GM12864 (cell line): ENCODE results near the gene RBBP6.

Experiments
- DNase-seq: peaks from one replicate; pipeline ENCODE4 v3.0.0-alpha.2; 2011; ENCODE audit warnings: low read depth
- H3K4me3 ChIP-seq: 2 replicates; pipeline ENCODE4 v1.5.1; 2011; ENCODE audit warnings: mild to moderate bottlenecking, low read depth, low read length, control low read depth
- TF ChIP-seq, protein P1 (sequence below): IDR thresholded peaks from 2 replicates; pipeline ENCODE4 v1.5.1; 2011; ENCODE audit warnings: low read depth, mild to moderate bottlenecking, moderate library complexity, low read length, control low read depth, inconsistent platforms; ENCODE audit errors: missing control alignments

The RBBP6 gene

DNA sequence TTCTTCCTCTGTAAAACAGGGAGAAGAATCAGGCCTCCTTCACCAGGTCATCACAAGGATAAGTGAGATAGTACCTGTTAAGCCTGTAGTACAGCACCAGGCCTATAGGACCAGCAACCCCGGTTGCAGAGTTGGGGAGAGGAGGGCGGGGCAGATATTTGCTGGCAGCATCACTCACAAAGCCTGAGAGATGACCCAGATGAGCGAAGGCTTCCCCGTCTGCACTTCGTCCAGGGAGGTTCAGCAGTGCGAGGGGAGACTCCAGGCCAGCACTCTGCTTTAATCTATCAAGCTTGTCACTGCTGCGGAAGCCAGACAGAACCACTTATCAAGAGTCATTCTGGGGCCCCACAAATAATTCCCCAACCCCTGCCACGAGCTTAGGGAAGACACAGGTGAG, 15.8 kb upstream of the RBBP6 start:
- TF ChIP-seq, protein P1, sequence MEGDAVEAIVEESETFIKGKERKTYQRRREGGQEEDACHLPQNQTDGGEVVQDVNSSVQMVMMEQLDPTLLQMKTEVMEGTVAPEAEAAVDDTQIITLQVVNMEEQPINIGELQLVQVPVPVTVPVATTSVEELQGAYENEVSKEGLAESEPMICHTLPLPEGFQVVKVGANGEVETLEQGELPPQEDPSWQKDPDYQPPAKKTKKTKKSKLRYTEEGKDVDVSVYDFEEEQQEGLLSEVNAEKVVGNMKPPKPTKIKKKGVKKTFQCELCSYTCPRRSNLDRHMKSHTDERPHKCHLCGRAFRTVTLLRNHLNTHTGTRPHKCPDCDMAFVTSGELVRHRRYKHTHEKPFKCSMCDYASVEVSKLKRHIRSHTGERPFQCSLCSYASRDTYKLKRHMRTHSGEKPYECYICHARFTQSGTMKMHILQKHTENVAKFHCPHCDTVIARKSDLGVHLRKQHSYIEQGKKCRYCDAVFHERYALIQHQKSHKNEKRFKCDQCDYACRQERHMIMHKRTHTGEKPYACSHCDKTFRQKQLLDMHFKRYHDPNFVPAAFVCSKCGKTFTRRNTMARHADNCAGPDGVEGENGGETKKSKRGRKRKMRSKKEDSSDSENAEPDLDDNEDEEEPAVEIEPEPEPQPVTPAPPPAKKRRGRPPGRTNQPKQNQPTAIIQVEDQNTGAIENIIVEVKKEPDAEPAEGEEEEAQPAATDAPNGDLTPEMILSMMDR, result no peak
- H3K4me3 ChIP-seq, result no peak overlapping the region
- no peak for DNase-seq

DNA sequence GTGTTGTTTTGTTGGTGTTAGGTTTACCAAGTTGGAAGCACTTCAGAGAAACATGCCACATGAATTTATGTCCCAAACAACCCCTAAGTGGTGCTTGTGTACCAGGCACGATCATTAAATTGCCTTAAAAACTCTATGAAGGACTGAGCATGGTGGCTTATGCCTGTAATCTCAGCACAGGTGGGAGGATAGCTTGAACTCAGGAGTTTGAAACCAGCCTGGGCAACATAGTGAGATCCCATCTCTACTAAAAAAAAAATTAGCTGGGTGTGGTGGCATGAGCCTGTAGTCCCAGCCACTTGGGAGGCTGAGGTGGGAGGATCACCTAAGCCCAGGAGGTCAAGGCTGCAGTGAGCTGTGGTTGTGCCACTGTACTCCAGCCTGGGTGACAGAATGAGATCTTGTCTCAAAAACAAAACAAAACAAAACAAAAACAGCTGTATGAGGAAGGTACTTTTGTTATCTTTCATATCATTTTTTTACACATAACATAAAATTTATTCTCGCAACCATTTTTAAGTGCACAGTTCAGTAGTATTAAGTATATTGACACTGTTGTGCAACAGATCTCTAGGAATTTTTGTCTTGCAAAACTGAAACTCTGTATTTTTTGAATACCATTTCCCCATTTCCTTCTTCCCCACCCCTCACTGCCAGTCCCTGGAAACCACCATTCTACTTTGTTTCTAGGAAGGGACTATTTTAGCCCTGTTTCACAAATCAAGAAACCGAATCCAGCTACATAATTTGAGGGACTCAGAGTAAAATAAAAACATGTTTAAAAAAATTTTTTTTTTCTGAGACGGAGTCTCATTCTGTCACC, 14.3 kb upstream of the RBBP6 start:
- TF ChIP-seq, protein P1, result no peak
- DNase-seq, result no peak
- no peak overlapping the region for H3K4me3 ChIP-seq

DNA sequence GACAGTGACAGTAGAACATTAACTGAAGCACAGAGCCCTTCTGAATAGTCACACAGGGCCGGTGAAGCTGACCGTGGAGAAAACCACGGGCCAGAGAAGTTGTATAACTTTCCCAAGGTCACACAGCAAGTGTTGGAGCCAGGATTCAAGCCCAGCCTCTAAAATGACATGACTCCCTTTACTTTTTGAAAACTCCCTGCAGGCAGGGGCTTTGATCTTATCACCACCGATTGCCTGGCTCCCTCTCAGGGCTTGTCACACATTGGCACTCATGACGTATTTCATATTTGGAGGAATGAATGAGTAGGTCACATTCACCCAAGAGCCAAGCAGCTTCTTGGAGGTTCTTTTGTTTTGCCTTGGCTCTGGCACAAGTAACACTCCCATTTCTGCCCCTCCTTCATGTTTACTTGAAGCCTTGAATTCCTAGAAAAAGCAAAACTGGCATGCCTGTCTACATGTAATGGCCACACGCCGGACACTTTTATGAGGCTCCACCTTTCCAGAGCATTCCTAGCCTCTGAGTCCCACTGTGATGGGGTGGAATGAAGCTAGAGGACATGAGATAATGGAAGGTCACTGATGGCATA, 13.3 kb upstream of the RBBP6 start:
- H3K4me3 ChIP-seq, result no peak overlapping the region
- DNase-seq, result no peak
- TF ChIP-seq, protein P1, result no peak

DNA sequence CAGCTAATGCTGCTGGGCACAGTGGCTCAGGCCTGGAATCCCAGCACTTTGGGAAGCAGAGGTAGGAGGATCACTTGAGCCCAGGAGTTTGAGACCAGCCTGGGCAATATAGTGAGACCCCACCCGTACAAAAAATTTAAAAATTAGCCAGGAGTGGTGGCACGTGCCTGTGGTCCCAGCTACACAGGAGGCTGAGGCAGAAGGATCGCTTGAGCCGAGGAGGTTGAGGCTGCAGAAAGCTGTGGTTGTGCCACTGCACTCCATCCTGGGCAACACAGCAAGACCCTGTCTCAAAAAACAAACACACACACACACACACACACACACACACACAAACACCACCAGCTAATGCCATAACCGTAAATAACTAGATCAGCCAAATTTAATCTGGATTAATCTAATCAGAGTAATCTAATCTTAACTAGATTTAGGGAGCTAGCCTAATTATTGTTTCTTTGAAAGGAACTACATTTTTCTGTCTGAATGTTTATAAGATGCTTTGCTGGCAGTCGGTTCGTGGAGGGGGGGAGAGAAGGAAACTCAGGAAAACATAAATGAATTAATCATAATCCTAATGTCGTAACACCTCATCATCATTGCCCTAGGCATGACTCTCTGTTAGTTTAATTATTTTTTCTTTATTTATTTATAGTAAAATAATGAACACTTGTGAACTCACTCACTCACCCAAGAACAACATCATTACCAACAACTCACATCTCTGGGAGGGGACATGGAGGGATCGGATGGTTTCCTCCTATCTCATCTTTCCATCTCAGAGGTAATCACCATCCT, 12.5 kb upstream of the RBBP6 start:
- TF ChIP-seq, protein P1, result no peak
- no peak for DNase-seq
- H3K4me3 ChIP-seq, result no peak overlapping the region

DNA sequence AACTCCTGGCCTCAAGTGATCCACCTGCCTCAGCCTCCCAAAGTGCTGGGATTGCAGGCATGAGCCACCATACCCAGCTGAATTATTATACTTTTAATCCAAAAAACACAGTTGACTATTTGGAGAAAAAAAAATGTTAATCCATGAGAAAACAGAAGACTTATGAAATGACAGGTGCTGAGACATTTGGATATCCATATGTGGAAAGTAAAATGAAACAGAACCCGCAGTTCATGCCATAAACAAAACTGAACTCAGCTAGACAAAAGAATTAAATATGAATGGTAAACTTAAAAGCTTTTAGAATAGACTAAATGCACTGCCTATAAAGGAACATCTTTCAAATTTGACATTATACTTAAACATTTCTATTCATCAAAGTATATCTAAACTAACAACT, 8.2 kb upstream of the RBBP6 start:
- TF ChIP-seq, protein P1, result no peak
- no peak overlapping the region for H3K4me3 ChIP-seq
- no peak for DNase-seq

DNA sequence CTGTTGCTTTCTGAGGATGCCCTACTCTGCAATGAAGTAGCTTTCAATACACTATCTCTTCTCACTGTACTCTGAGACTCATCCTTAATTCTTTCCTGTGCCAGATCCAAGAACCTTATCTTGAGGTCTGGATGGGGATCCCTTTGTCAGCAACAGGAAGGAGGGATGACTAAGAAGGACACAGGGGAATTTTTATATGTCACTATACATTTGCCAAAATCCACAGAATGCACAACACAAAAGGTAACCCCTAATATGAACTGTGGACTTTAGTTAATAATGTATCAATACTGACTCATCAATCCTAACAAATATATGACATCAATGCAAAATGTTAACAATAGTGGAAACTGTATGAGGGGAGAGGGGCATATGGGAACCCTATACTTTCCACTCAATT, 4.7 kb upstream of the RBBP6 start:
- DNase-seq, result no peak
- H3K4me3 ChIP-seq, result no peak overlapping the region
- TF ChIP-seq, protein P1, result no peak
